Neutrophil (primary cell): ENCODE measurements around the gene RSPO4.

Source experiments
- H3K27ac ChIP-seq: fragments of 200-600 bp; sonication (generic); 2 replicates; pipeline ENCODE4 v1.5.1; 2016; ENCODE audit warnings: mild to moderate bottlenecking, moderate library complexity
- H3K27me3 ChIP-seq: fragments of 200-600 bp; sonication (generic); 2 replicates; pipeline ENCODE4 v1.6.0; 2016; ENCODE audit warnings: mild to moderate bottlenecking
- H3K36me3 ChIP-seq: fragments of 200-600 bp; sonication (generic); 2 replicates; pipeline ENCODE4 v1.5.1; 2017
- H3K4me1 ChIP-seq, 2 experiments: fragments of 200-600 bp in 1 of 2; sonication (generic) in 1 of 2; 1 replicate in 1 of 2; 2 replicates in 1 of 2; pipeline versions ENCODE4 v1.5.1 to v1.6.1; 2013 to 2016; ENCODE audit warnings: low read depth in 1 of 2, low read length in 1 of 2, mild to moderate bottlenecking in 1 of 2, moderate library complexity in 1 of 2; ENCODE audit not compliant: control insufficient read depth in 1 of 2, insufficient read depth in 1 of 2
- H3K4me3 ChIP-seq, 2 experiments: fragments of 200-600 bp in 1 of 2; sonication (generic) in 1 of 2; 1 replicate in 1 of 2; 2 replicates in 1 of 2; pipeline ENCODE4 v1.5.1; 2013 to 2016; ENCODE audit warnings: low read depth in 1 of 2, low read length in 1 of 2, mild to moderate bottlenecking in 1 of 2, moderate library complexity in 1 of 2
- H3K9me3 ChIP-seq: fragments of 200-600 bp; sonication (generic); 2 replicates; pipeline ENCODE4 v1.5.1; 2016
- TF ChIP-seq, protein P1 (sequence below): fragments of 200-600 bp; sonication (generic); IDR thresholded peaks from 2 replicates; pipeline ENCODE4 v1.5.1; 2016; ENCODE audit warnings: antibody characterized with exemption

The RSPO4 gene

DNA sequence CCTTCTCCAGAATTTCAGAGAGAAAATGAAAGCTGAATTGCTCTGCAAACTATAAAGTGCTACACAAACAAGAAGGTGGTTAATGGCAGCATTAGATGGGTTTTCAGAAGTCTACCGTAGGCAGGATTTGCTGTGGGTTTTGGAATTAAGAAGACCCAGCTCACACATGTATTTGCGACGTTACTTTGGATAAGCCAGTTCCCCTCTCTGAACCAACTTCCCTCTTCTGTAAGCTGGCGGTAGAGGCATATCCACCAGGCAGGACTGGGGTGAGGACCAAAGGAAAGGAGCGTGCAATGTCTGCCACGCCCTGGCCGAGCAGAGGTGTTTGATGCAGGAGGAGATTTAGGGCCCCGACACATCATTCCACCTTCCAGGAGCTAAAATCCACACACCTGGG is 6.9 kb downstream of the RSPO4 start:
- Histone ChIP-seq H3K9me3 (no peaks in the 10 kb centered on the region), H3K4me3 (no peak overlapping the region), H3K4me1 (no peaks in the 10 kb centered on the region), H3K27me3 (peaks cover 48% of the 10 kb centered on the region), H3K27ac (no peak overlapping the region), H3K36me3 (no peaks in the 10 kb centered on the region)
- TF ChIP-seq, protein P1, sequence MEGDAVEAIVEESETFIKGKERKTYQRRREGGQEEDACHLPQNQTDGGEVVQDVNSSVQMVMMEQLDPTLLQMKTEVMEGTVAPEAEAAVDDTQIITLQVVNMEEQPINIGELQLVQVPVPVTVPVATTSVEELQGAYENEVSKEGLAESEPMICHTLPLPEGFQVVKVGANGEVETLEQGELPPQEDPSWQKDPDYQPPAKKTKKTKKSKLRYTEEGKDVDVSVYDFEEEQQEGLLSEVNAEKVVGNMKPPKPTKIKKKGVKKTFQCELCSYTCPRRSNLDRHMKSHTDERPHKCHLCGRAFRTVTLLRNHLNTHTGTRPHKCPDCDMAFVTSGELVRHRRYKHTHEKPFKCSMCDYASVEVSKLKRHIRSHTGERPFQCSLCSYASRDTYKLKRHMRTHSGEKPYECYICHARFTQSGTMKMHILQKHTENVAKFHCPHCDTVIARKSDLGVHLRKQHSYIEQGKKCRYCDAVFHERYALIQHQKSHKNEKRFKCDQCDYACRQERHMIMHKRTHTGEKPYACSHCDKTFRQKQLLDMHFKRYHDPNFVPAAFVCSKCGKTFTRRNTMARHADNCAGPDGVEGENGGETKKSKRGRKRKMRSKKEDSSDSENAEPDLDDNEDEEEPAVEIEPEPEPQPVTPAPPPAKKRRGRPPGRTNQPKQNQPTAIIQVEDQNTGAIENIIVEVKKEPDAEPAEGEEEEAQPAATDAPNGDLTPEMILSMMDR = no peak

DNA sequence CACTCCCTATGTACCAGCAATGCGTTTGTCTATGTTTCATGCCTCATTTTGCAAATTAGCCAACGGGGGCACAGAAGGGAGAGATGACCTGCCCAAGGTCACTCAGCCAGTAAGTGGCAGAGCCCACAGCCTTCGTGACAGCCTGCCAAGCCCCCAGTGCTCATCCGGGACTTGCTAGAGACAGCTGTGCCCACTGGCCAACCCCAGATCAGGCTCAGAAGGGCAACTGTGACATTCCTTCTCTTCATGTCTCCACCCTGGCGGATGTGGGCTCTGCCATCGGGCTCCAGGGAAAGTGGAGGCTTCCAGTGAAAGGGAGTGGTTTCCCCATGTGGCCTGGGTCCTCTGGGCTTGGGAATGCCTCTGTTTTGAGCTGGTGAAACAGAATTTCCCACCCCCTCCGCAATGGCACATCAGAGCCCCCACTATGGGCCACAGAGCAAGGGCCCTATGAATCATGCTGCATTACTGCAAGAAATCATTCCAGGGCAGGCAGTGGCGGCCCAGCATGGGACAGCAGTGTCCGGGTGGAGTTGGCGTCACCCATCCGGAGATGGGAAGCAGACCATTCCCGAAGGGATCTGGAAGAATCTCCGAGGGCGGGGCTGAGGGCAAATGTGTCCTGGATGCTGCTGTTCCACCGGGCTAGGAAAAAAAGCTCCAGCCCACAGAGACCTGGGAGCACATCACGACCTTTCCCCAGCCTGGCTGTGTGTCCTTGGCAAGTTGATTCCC is 9.1 kb downstream of the RSPO4 start:
- Histone ChIP-seq H3K9me3 (no peaks in the 10 kb centered on the region), H3K27me3 (peaks cover 34% of the 10 kb centered on the region)

DNA sequence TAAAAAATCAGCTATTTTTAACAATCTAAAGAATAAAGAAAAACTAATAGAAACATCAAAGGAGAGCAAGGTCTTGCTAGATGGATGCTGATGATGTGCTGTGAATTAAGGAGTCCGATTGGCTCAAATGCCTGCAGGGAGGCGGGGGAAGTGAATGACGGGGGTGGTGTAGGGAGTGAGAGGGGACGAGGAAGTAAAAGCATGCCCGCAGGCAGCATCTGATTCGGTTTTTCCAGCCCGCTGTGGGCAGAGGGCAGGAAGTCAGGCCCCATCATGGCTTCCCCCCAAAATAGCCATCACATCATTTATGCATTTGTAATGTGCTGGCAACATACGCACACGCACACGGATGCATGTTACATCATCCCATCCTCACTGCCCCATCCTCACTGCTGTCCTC is 10.3 kb downstream of the RSPO4 start:
- Histone ChIP-seq H3K27me3 (peaks cover 44% of the 10 kb centered on the region), H3K9me3 (no peaks in the 10 kb centered on the region), H3K36me3 (no peaks in the 10 kb centered on the region), H3K4me1 (no peaks in the 10 kb centered on the region), H3K27ac (no peak overlapping the region), H3K4me3 (no peak overlapping the region)
- TF ChIP-seq, protein P1 = no peak

More for the DNA sequence above, 9.1 kb downstream of the RSPO4 start:
- TF ChIP-seq, protein P1 = no peak
- no peaks in the 10 kb centered on the region for H3K36me3 ChIP-seq
- H3K4me1 ChIP-seq = no peaks in the 10 kb centered on the region
- no peak overlapping the region for H3K27ac ChIP-seq
- H3K4me3 ChIP-seq = no peak overlapping the region

DNA sequence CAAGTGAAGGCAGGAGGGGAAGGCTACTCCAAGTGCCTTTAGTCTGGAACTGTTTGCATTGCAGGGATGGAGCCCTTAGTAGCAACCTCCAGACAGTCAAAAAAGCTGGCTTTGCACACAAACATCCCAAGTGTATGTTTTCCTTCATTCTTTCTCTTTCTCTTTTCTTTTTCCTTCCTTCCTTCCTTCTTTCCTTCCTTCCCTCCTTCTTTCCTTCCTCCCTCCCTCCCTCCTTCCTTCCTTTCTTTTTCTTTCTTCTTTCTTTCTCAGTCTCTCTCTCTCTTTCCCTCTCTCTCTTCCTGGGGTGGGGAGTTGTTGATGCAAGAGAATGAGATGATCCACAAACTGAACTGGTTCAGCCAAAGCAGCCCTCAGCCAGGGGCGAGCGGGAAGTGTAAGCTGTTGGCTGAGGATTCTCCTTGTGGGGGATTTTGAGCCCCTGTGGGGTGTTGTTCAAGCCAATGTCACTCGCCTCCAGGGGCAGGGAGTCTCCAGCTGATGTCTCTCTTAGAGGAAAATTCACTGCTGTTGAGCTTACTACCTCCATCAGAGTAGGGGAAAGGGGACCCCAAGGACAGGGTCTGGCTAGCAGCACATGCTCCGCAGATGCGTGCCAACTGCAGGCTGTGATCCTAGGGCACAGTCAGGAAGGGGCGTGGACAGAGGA is 11.7 kb downstream of the RSPO4 start:
- no peaks in the 10 kb centered on the region for H3K36me3 ChIP-seq
- H3K27ac ChIP-seq = no peak overlapping the region
- no peaks in the 10 kb centered on the region for H3K9me3 ChIP-seq
- TF ChIP-seq, protein P1 = no peak
- H3K4me3 ChIP-seq = no peak overlapping the region
- H3K27me3 ChIP-seq = peaks cover 48% of the 10 kb centered on the region
- H3K4me1 ChIP-seq = no peaks in the 10 kb centered on the region

DNA sequence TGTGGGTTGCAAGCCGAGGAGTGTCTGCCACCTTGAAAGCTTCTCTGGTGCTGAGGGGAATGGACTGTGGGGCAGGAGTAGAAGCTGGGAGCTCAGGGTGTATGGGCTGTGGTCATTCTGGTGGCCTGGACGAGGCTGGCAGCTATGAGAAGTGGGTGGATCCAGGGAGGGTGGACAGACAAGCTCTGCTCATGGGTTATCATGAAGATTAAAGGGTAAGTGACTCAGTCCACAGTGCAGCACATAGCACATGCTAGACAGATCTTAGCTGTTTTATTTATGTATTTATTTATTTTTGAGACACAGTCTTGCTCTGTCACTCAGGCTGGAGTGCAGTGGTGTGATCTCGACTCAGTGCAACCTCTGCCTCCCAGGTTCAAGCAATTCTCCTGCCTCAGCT is 13.8 kb downstream of the RSPO4 start:
- Histone ChIP-seq H3K4me3 (no peak overlapping the region), H3K36me3 (no peaks in the 10 kb centered on the region), H3K27ac (no peak overlapping the region), H3K9me3 (no peaks in the 10 kb centered on the region), H3K27me3 (peaks cover 44% of the 10 kb centered on the region), H3K4me1 (no peaks in the 10 kb centered on the region)
- TF ChIP-seq, protein P1 = no peak
